Body of pancreas (tissue), 4 donors: ENCODE measurements around the gene RAB10. TPM values are rescaled to one million over a fixed set of nuclear protein-coding genes. Genes with fewer than 3 reads are reported as not detected.

ENCODE experiments used
- ATAC-seq: fragments of 150-250 bp; one replicate; pipeline ENCODE4 v1.9.1; 2016
- DNase-seq, 4 donors: peaks; one replicate each; pipeline ENCODE4 v3.0.0-alpha.2; 2019
- H3K27ac ChIP-seq, 4 donors: fragments of 200-600 bp; sonication (generic); 1 replicate in 3 of 4; 2 replicates in 1 of 4; pipeline versions ENCODE4 v1.5.1 to v1.6.1; 2016 to 2019; ENCODE audit warnings: mild to moderate bottlenecking in 1 of 4, mixed read lengths in 1 of 4, moderate library complexity in 1 of 4
- H3K27me3 ChIP-seq, 2 donors: fragments of 200-600 bp; sonication (generic); one replicate each; pipeline ENCODE4 v1.6.0; 2016; ENCODE audit warnings: mild to moderate bottlenecking in 1 of 2
- H3K36me3 ChIP-seq, 2 donors: fragments of 200-600 bp; sonication (generic); replicated peaks in 1 of 2; 2 replicates each; pipeline ENCODE4 v1.5.1; 2016; ENCODE audit warnings: low read depth in 2 of 2; ENCODE audit not compliant: insufficient read depth in 1 of 2
- H3K4me1 ChIP-seq: fragments of 200-600 bp; sonication (generic); one replicate; pipeline ENCODE4 v1.6.0; 2016
- H3K4me3 ChIP-seq, 2 donors: fragments of 200-600 bp; sonication (generic); 1 replicate in 1 of 2; 2 replicates in 1 of 2; pipeline ENCODE4 v1.5.1; 2016 to 2019
- H3K9me3 ChIP-seq, 3 donors: fragments of 200-600 bp; sonication (generic); 1 replicate in 2 of 3; 2 replicates in 1 of 3; pipeline ENCODE4 v1.5.1; 2016
- POLR2A ChIP-seq, 3 donors: fragments of 450-650 bp; IDR thresholded peaks; one replicate each; pipeline ENCODE4 v1.6.1; 2016; ENCODE audit warnings: antibody characterized with exemption in 3 of 3, mild to moderate bottlenecking in 2 of 3
- WGBS, 2 donors: methylation state at CpG; one replicate each; pipeline ENCODE4 v1.1.5; 2017; 5-methylcytosine and 5-hydroxymethylcytosine counted together
- intact Hi-C: fragments of 100-400 bp; cut with DNase I; formaldehyde crosslinking; loops from one replicate; pipeline ENCODE4 v1.15.1; 2023
- total RNA-seq, 2 donors: library from RNA; depleted of rRNA; stranded (reverse); fragments of >200 nt; gene quantifications; one replicate each; pipeline ENCODE4 v1.1.0, GENCODE V29; 2016
- TF ChIP-seq, protein P1 (sequence below), 7 experiments: fragments of 450-650 bp in 4 of 7; fragments of 200-600 bp in 3 of 7; sonication (generic) in 3 of 7; IDR thresholded peaks; one replicate each; pipeline ENCODE4 v1.5.1; 2016 to 2019; ENCODE audit warnings: antibody characterized with exemption in 7 of 7

Gene RAB10
- total RNA-seq, 2 donors from 2014 or later, result 41.5 to 115 TPM

DNA sequence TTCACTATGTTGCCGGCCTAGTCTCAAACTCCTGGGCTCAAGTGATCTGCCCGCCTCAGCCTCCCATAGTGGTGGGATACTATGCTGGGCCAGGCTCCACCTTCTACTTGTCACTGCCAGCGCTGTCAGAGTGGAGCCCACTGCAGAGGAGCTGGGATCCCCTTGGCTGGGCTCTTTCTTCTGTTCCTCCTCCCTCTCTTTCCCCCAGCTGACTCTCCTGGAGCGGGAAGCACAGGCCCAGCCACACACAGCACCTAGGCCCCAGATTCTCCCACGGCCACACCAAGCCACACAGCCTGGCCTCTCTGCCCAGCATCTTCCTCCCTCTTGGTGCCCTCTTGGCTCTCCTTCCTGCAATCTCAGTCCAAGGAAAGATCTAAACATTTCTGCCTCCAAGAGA lies 135.3 kb downstream of the RAB10 start:
- no peak for ATAC-seq
- peaks cover 0 to 16% of the 10 kb centered on the region in 2 donors for H3K27me3 ChIP-seq
- H3K9me3 ChIP-seq, result no peaks in the 10 kb centered on the region
- TF ChIP-seq, protein P1, sequence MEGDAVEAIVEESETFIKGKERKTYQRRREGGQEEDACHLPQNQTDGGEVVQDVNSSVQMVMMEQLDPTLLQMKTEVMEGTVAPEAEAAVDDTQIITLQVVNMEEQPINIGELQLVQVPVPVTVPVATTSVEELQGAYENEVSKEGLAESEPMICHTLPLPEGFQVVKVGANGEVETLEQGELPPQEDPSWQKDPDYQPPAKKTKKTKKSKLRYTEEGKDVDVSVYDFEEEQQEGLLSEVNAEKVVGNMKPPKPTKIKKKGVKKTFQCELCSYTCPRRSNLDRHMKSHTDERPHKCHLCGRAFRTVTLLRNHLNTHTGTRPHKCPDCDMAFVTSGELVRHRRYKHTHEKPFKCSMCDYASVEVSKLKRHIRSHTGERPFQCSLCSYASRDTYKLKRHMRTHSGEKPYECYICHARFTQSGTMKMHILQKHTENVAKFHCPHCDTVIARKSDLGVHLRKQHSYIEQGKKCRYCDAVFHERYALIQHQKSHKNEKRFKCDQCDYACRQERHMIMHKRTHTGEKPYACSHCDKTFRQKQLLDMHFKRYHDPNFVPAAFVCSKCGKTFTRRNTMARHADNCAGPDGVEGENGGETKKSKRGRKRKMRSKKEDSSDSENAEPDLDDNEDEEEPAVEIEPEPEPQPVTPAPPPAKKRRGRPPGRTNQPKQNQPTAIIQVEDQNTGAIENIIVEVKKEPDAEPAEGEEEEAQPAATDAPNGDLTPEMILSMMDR (IDR thresholded peaks at IDR 0.05), result no peak
- TF ChIP-seq POLR2A (IDR thresholded peaks at IDR 0.05), result no peak
- DNase-seq, result no peak
- no peak overlapping the region for H3K4me3 ChIP-seq
- intact Hi-C loops, result no loop called here
- WGBS, 2 donors, result 89 to 91% methylated on average over 5 of the region's 5 CpGs
- H3K36me3 ChIP-seq, result no peaks in the 10 kb centered on the region
- H3K27ac ChIP-seq, result no peak overlapping the region
- peaks cover 12% of the 10 kb centered on the region for H3K4me1 ChIP-seq

- H3K36me3 ChIP-seq, result no peaks in the 10 kb centered on the region
- intact Hi-C loops, result no loop called here
- no peak for DNase-seq
- H3K9me3 ChIP-seq, result no peaks in the 10 kb centered on the region
- TF ChIP-seq POLR2A (IDR thresholded peaks at IDR 0.05), result no peak
- TF ChIP-seq, protein P1 (IDR thresholded peaks at IDR 0.05), result no peak
- peaks cover 13% of the 10 kb centered on the region for H3K4me1 ChIP-seq
- no peak overlapping the region for H3K27ac ChIP-seq
- H3K4me3 ChIP-seq, result no peak overlapping the region
- no peak for ATAC-seq
- H3K27me3 ChIP-seq, result peaks cover 0 to 20% of the 10 kb centered on the region in 2 donors
- WGBS, 2 donors, result 68 to 73% methylated on average over 14 of the region's 14 CpGs
Measured at GRCh38 chr2:26169681-26170414, 136.0 kb downstream of the RAB10 start.

DNA sequence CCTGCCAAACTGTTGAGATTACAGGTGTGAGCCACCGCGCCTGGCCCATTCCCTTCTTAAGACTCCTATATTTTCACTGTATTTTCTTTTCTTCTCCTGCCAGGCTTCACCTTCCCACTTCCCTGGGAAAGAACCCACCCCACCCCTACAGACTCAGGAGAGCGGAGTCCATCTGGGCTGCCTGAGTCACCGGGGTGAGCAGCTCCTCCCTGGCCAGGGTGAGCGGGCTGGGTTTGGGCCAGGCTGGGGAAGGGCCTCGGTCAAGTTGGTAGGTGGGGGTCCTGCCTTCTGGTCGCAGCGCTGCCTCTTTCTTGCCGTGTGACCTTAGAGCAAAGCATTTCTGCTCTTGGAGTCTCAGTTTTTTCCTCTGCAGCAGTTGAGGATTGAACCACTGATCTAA lies 136.9 kb downstream of the RAB10 start:
- H3K4me1 ChIP-seq, result peaks cover 13% of the 10 kb centered on the region
- 81 to 89% methylated on average over 8 to 9 of the region's 9 CpGs for WGBS, 2 donors

DNA sequence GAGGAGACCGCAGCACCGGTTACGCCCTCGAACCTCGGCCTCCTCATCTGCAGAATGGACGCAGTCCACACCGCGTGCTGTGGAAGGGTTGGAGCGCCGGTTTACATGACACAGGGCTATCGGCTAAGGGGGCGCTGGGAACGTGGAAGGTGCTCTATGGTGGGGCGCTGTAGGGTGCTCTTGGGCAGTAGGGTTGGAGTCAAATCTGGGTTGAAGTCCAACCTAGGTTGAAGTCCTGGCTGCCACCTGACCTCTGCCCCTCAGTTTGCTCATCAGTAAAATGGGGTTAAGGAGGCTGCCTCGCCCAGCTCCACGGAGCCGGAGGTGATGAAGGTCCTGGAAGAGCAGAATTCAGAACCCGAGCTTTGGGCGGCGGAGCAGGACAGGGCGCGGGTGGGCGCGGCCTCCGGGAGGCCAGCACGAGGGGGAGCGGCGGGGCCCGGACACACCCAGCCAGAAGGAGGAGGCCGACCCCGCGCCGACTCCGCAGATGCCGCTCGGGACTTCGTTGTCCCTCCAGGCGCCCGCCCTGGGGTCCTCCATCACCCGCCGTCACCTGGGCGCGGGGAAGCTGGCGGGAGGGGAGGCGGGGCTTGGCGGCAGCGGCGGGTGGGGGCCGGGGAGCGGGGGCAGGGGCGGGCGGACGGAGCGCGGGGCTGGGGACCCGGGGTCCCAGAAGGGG lies 138.4 kb downstream of the RAB10 start:
- H3K27me3 ChIP-seq, result peaks cover 0 to 20% of the 10 kb centered on the region in 2 donors
- peaks cover 13% of the 10 kb centered on the region for H3K4me1 ChIP-seq
- no peaks in the 10 kb centered on the region for H3K36me3 ChIP-seq
- H3K27ac ChIP-seq, result no peak overlapping the region
- WGBS, 2 donors, result 35 to 74% methylated on average over 8 to 29 of the region's 56 CpGs
- intact Hi-C loops, result no loop called here
- H3K4me3 ChIP-seq, result no peak overlapping the region
- H3K9me3 ChIP-seq, result no peaks in the 10 kb centered on the region
- ATAC-seq, result no peak
- TF ChIP-seq, protein P1 (IDR thresholded peaks at IDR 0.05), result no peak
- TF ChIP-seq POLR2A (IDR thresholded peaks at IDR 0.05), result no peak
- DNase-seq, result no peak

More for the DNA sequence above, 136.9 kb downstream of the RAB10 start:
- no peak overlapping the region for H3K4me3 ChIP-seq
- H3K9me3 ChIP-seq, result no peaks in the 10 kb centered on the region
- TF ChIP-seq, protein P1 (IDR thresholded peaks at IDR 0.05), result no peak
- TF ChIP-seq POLR2A (IDR thresholded peaks at IDR 0.05), result no peak
- H3K36me3 ChIP-seq, result no peaks in the 10 kb centered on the region
- no peak for ATAC-seq
- peaks cover 0 to 20% of the 10 kb centered on the region in 2 donors for H3K27me3 ChIP-seq
- no peak for DNase-seq
- H3K27ac ChIP-seq, result no peak overlapping the region
- intact Hi-C loops, result no loop called here
